Panc1 (cell line): Measurements from ENCODE around the gene LAMP1. TPM values are rescaled to one million over a fixed set of nuclear protein-coding genes. Genes with fewer than 3 reads are reported as not detected.
"Not testable (repeated sequence)": the region's sequence is repeated elsewhere in the genome, so short reads cannot be mapped to it uniquely, and the experiment has no call there.

Source experiments
- ATAC-seq: fragments of 200-7000 bp; cut with Tn5 transposase; 2 replicates; pipeline ENCODE4 v1.9.1; 2020; ENCODE audit warnings: mild to moderate bottlenecking, moderate library complexity
- BruUV-seq: library from RNA; stranded (reverse); fragments of 400-500 nt; replicated peaks from 2 replicates; lab custom pipeline; 2021; lab: Mats Ljungman, UMichigan
- CTCF ChIA-PET: fragments of 300-600 bp; sonication (Branson Sonifier 250); formaldehyde crosslinking; loops from one replicate; lab custom pipeline; 2022; ENCODE audit warnings: antibody characterized with exemption; lab: Charles Lee
- POLR2A ChIA-PET: fragments of 300-600 bp; sonication (Branson Sonifier 250); formaldehyde crosslinking; loops from one replicate; lab custom pipeline; 2022; ENCODE audit warnings: antibody characterized with exemption; lab: Charles Lee
- DNase-seq: peaks from one replicate; pipeline ENCODE4 v3.0.0-alpha.2; 2010; ENCODE audit warnings: low read depth, low spot score
- H3K27ac ChIP-seq: 2 replicates; pipeline ENCODE4 v1.5.1; 2011; ENCODE audit warnings: mild to moderate bottlenecking, low read length, inconsistent platforms
- H3K27me3 ChIP-seq: fragments of 200-500 bp; sonication (Bioruptor generic); 2 replicates; pipeline ENCODE4 v1.6.0; 2014; ENCODE audit warnings: low read length, inconsistent platforms; ENCODE audit not compliant: control insufficient read depth, insufficient read depth
- H3K36me3 ChIP-seq: fragments of 200-500 bp; sonication (Bioruptor generic); 2 replicates; pipeline ENCODE4 v1.5.1; 2014; ENCODE audit warnings: inconsistent platforms, mild to moderate bottlenecking, low read length, moderate library complexity; ENCODE audit not compliant: control insufficient read depth, insufficient read depth
- H3K4me1 ChIP-seq: 2 replicates; pipeline ENCODE4 v1.5.1; 2011; ENCODE audit warnings: inconsistent platforms, mild to moderate bottlenecking, low read length, moderate library complexity; ENCODE audit not compliant: control insufficient read depth, insufficient read depth
- H3K4me3 ChIP-seq, 2 experiments: 2 replicates each; pipeline ENCODE4 v1.5.1; 2011 to 2012; ENCODE audit warnings: low read depth in 2 of 2, low read length in 2 of 2, mild to moderate bottlenecking in 2 of 2, inconsistent platforms in 1 of 2, moderate library complexity in 1 of 2
- H3K9me3 ChIP-seq: fragments of 200-500 bp; sonication (Bioruptor generic); 2 replicates; pipeline ENCODE4 v1.5.1; 2014; ENCODE audit warnings: low read depth, mild to moderate bottlenecking, inconsistent platforms, low read length, moderate library complexity; ENCODE audit not compliant: control insufficient read depth, insufficient read depth
- CTCF ChIP-seq: fragments of 450-650 bp; IDR thresholded peaks from 2 replicates; pipeline ENCODE4 v1.5.1; 2017; ENCODE audit warnings: mild to moderate bottlenecking
- POLR2AphosphoS5 ChIP-seq: IDR thresholded peaks from 2 replicates; pipeline ENCODE4 v1.6.1; 2012; ENCODE audit warnings: mild to moderate bottlenecking, low read depth, low read length, moderate library complexity
- REST ChIP-seq, 2 experiments: IDR thresholded peaks; 2 replicates each; pipeline ENCODE4 v1.6.1; 2011 to 2012; ENCODE audit warnings: low read depth in 2 of 2, control low read depth in 1 of 2, low read length in 1 of 2, mild to moderate bottlenecking in 1 of 2, moderate library complexity in 1 of 2; ENCODE audit not compliant: insufficient read depth in 1 of 2
- SIN3A ChIP-seq: IDR thresholded peaks from 2 replicates; pipeline ENCODE4 v1.6.1; 2012; ENCODE audit warnings: low read depth, mild to moderate bottlenecking, low read length, moderate library complexity, borderline replicate concordance; ENCODE audit not compliant: insufficient read depth
- TCF7L2 ChIP-seq: IDR thresholded peaks from 2 replicates; pipeline ENCODE4 v1.6.1; 2011; ENCODE audit warnings: mild to moderate bottlenecking, low read depth, low read length, inconsistent platforms
- in situ Hi-C: cut with HindIII; loops from 2 replicates; pipeline ENCODE4 v1.10.0; 2016; ENCODE audit warnings: low sequenced_read_pairs, low pct_unique_long_range_greater_than_20kb
- intact Hi-C: fragments of 100-400 bp; cut with micrococcal nuclease; formaldehyde crosslinking; loops from one replicate; pipeline ENCODE4 v1.10.0; 2022; ENCODE audit not compliant: unreplicated experiment
- total RNA-seq: library from RNA; stranded (reverse); gene quantifications from one replicate; pipeline ENCODE4 v1.2.1, GENCODE V29; 2021; ENCODE audit not compliant: unreplicated experiment

LAMP1 gene
- total RNA-seq, 1 experiment from 2014 or later = 212 TPM

GRCh38 chr13:113343692-113343968 lies 46.6 kb downstream of the LAMP1 start:
- Histone ChIP-seq H3K27me3 (no peaks in the 10 kb centered on the region), H3K4me1 (no peaks in the 10 kb centered on the region), H3K9me3 (no peaks in the 10 kb centered on the region), H3K27ac (no peak overlapping the region), H3K36me3 (no peaks in the 10 kb centered on the region), H3K4me3 (no peak overlapping the region)
- BruUV-seq = no TSS peak
- in situ Hi-C loops = no loop called here
- ChIA-PET POLR2A (no interaction called here), CTCF (no interaction called here)
- ATAC-seq = no peak
- TF ChIP-seq CTCF (no peak), POLR2AphosphoS5 (no peak), REST (IDR thresholded peaks at IDR 0.05; ENCODE audit: insufficient read depth in 1 of 2, low read depth in 2 of 2, low read length in 1 of 2) (no peak), TCF7L2 (no peak), SIN3A (no peak)
- DNase-seq = no peak
- intact Hi-C loops = no loop called here

- H3K4me3 ChIP-seq = no peak overlapping the region
- BruUV-seq = no TSS peak
- H3K9me3 ChIP-seq = no peaks in the 10 kb centered on the region
- no peaks in the 10 kb centered on the region for H3K36me3 ChIP-seq
- TF ChIP-seq REST (IDR thresholded peaks at IDR 0.05; ENCODE audit: insufficient read depth in 1 of 2, low read depth in 2 of 2, low read length in 1 of 2) (no peak), TCF7L2 (no peak), SIN3A (no peak), POLR2AphosphoS5 (no peak), CTCF (no peak)
- in situ Hi-C loops = no loop called here
- DNase-seq = no peak
- POLR2A ChIA-PET = no interaction called here
- no peaks in the 10 kb centered on the region for H3K4me1 ChIP-seq
- ATAC-seq = no peak
- intact Hi-C loops = no loop called here
- CTCF ChIA-PET = no interaction called here
- no peaks in the 10 kb centered on the region for H3K27me3 ChIP-seq
- no peak overlapping the region for H3K27ac ChIP-seq
These were observed 48.4 kb downstream of the LAMP1 start for GRCh38 chr13:113345486-113345885.

- H3K36me3 ChIP-seq, H3K4me1 ChIP-seq, H3K27ac ChIP-seq, H3K27me3 ChIP-seq, POLR2A ChIA-PET, H3K9me3 ChIP-seq, ATAC-seq, in situ Hi-C loops, intact Hi-C loops, BruUV-seq, DNase-seq, H3K4me3 ChIP-seq: not testable (repeated sequence)
- CTCF ChIA-PET = interaction anchor here (0.5 kb wide), 1 partner anchor 26 kb away, joined by 5 read pairs; no protein-coding TSS in a partner anchor
These were observed 50.7 kb downstream of the LAMP1 start for GRCh38 chr13:113347736-113348225.
